GM12875 (cell line): ENCODE data around the gene PCLO.
"Not testable (repeated sequence)": the region's sequence is repeated elsewhere in the genome, so short reads cannot be mapped to it uniquely, and the experiment has no call there.

Source experiments
- H3K4me3 ChIP-seq: one replicate; pipeline ENCODE4 v1.5.1; 2011; ENCODE audit warnings: low read depth, low read length, control low read depth
- CTCF ChIP-seq: IDR thresholded peaks from 2 replicates; pipeline ENCODE4 v1.5.1; 2011; ENCODE audit warnings: low read depth, mild to moderate bottlenecking, control low read depth, inconsistent platforms, low read length, moderate library complexity, borderline replicate concordance; ENCODE audit not compliant: insufficient read depth

Gene PCLO

GRCh38 chr7:82722946-82723345 lies 439.7 kb downstream of the PCLO start:
- no peak for TF ChIP-seq CTCF
- no peak overlapping the region for H3K4me3 ChIP-seq

- H3K4me3 ChIP-seq: no peak overlapping the region
- TF ChIP-seq CTCF: no peak
Measured at GRCh38 chr7:82715344-82715743, 447.3 kb downstream of the PCLO start.

GRCh38 chr7:82714883-82715282 lies 447.8 kb downstream of the PCLO start:
- TF ChIP-seq CTCF: no peak
- no peak overlapping the region for H3K4me3 ChIP-seq

- H3K4me3 ChIP-seq: no peak overlapping the region
- TF ChIP-seq CTCF: no peak
Measured at GRCh38 chr7:82713506-82713905, 449.2 kb downstream of the PCLO start.

- not testable (repeated sequence) for H3K4me3 ChIP-seq
Measured at GRCh38 chr7:82706344-82706743, 456.3 kb downstream of the PCLO start.

GRCh38 chr7:82705517-82706260 lies 457.0 kb downstream of the PCLO start:
- no peak overlapping the region for H3K4me3 ChIP-seq
- TF ChIP-seq CTCF: no peak

- no peak for TF ChIP-seq CTCF
Measured at GRCh38 chr7:82704121-82704520, 458.6 kb downstream of the PCLO start.

More at GRCh38 chr7:82704121-82704520, 458.6 kb downstream of the PCLO start:
- H3K4me3 ChIP-seq: no peak overlapping the region
